HG03460 (cell line): ENCODE measurements around the gene PGGHG.

ENCODE experiments used
- ATAC-seq: cut with Tn5 transposase; IDR thresholded peaks from one replicate; pipeline ENCODE4 v1.9.1; 2021; ENCODE audit not compliant: unreplicated experiment

Gene PGGHG

DNA sequence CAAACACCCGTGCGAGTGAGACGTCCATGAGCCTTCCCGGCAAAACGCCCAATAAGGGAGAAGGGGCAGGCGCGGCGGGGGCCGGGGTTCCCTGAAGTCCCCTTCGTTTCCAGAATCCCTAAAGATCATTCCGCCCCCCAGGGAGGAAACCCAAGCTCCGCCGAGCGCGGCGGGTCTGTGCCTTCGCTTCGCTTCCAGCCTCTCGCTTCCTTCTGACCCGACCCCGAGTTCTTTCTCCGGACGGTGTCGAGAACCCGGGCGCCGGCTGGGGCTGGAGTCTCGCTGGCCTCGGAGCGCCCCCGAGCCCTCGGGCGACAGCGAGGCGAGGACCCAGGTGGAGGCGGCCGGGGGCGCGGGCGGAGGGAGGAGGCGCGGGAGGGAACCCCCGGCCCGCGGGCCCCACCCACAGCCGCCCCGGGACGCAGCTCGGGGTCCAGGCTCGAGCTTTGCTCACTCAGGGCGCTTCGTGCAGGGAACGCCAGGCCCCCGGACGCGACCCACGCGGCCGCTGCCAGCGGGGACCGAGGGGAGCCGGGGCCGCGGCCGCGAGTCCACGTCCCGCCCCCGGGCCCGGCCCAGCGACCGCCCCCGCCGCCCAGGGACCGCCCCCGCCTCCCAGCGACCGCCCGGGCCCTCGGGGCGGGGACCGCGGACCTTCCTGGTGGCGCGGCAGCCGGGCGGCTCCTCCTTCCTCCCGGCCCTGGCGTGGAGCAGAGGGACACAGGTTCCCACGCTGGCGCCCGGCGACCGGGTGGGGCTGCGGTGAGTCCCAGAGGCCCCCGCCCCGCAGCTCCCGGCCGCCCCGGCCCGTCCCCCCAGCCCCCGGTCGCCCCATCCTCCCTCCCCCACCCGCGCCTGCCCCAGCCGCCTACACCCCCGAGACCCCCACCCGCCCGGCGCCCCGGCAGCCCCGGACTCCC is at the start of gene PGGHG:
Gene PGGHG (plus strand): TSS at position 649 of the 920 bp plus-strand sequence. CDS start 691 bp downstream, outside the sequence.
- ATAC-seq = peak; percentile 77

DNA sequence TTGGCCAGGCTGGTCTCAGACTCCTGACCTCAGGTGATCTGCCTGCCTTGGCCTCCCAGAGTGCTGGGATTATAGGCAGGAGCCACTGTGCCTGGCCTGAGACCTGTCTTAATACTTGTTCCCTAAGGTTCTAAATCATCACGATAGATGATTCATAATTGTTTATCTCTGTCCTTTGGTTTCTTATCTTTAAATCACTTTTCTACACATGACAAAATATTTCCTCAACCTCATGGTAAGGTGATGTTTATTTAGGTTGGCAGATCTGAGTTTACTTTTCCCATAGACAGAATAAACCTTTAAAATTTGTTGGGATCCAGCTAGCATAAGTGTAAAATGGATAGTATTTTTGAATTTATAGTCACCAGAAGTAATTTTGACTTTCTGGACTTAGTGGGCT is 48.6 kb upstream of the PGGHG start:
- no peak for ATAC-seq

GRCh38 chr11:241634-242033 is 47.3 kb upstream of the PGGHG start:
- no peak for ATAC-seq

GRCh38 chr11:244376-244775 is 44.5 kb upstream of the PGGHG start:
- no peak for ATAC-seq

DNA sequence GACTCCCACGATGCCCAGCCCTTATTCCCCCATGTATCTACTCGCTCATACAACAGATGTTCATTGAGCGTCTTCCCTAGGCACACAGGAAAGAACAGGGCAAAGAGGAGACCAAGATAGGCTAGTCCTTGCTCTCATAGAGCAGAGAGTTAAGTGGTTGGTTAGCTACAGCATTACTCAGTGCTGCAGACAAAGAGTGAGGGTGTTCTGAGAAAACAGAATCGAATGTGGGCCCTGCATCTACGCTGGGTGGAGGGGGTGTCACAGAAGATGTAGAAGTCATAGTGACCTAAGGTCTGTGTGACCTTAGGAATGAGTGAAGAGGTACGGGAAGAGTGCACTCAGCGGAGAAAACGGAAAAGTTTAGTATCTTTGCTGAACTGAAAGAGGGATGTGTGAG is 39.9 kb upstream of the PGGHG start:
- ATAC-seq = no peak

- no peak for ATAC-seq
Measured at GRCh38 chr11:250274-250673, 38.7 kb upstream of the PGGHG start.

DNA sequence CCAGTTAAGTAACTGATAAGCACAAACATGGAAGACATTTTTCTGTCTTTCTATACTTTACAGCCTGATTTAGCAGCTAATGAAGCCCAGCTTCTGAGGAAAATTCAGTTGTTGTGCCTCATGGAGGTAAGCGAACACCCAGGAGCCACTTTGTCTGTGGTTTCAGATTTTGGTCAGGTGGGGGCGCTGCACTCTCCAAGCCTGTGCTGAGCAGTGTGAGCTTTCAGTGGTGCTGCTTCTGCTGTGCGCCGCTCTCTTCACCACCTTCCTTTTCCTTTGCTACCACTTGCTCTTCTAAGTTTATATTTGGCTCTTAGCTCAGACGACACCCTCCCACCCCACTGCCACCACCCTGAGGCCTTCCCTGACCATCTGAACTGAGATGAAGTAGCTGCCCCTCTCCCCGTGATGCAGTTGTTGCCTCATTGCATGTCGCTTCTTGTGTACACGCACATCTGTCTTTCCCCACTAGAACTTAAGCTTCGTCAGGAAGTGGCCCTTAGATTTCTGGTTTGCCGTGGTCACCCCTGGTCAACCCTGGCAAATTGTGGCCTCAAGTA is 38.1 kb upstream of the PGGHG start:
- ATAC-seq = no peak

DNA sequence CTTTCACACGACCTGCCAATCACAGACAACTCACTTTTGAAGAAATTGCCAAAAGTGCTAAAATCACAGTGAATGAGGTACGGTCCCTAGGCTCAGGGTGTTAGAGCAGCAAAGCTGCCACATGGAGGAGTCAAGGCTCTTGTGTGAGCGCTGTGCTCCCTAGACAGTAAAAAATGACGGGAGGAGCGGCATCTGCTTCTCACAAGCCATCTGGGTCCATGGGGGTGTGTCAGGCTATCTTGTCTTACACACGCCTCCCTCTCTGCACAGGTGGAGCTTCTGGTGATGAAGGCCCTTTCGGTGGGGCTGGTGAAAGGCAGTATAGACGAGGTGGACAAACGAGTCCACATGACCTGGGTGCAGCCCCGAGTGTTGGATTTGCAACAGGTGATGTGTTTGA is 37.4 kb upstream of the PGGHG start:
- ATAC-seq = no peak

GRCh38 chr11:252666-253065 is 36.3 kb upstream of the PGGHG start:
- ATAC-seq = no peak

- no peak for ATAC-seq
Measured at GRCh38 chr11:253160-253885, 35.6 kb upstream of the PGGHG start.

- no peak for ATAC-seq
Measured at GRCh38 chr11:253886-254270, 35.0 kb upstream of the PGGHG start.

DNA sequence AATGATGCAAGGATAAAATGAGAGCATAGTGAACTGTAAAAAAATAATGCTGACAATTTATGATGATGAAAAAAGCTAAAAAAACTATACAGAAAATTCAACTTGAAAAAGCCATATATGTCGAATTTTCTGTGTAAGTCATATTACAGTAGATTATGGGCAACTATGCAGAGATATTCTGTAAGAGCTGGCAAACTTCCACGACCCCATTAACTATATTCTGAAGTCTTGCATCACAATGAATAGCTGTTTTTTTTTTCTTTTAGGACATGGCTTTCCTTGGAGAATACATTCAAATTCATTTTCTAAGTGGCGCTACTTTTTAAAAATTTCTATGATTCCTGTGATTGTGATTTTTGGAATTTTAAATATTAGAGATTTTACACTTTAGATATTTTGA is 33.8 kb upstream of the PGGHG start:
- no peak for ATAC-seq

- no peak for ATAC-seq
Measured at GRCh38 chr11:255816-256215, 33.1 kb upstream of the PGGHG start.

DNA sequence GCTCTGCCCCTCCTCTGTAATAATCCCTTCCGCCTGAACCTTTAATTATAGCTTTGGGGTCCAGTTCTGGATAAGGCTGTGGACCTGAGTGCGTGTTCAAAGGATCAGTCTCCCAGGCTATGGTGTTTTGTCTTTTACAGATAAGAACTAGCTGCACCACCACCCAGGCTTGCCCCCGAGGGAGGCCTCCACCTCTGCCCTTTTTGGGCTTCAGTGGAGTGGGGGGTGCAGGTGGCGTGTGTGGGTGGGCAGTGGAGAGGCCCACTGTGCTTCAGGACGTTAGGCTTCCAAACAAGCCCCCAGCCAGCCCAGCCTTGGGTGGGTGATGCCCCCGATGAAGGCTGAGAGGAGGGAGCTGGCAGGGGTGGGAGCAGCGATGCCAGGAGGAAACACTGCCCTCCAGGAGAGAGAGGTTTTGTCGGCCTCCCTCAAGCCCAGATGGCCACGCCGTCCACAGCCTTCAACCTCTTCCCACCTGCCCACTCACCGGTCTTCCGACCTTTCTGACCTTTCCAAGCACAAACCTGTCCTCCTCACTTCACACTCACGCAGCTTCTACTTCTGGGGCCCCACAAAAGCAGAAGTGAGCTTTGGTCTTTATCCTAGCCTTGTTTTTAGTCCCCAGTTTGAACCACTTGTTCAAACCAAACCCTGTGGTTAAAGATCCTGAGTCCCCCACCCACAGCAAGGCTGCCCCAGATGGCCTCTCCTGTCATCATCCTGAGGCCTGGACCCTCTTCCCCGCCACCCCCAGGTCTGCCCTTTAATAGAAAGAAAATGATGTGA is 31.8 kb upstream of the PGGHG start:
- ATAC-seq = no peak

DNA sequence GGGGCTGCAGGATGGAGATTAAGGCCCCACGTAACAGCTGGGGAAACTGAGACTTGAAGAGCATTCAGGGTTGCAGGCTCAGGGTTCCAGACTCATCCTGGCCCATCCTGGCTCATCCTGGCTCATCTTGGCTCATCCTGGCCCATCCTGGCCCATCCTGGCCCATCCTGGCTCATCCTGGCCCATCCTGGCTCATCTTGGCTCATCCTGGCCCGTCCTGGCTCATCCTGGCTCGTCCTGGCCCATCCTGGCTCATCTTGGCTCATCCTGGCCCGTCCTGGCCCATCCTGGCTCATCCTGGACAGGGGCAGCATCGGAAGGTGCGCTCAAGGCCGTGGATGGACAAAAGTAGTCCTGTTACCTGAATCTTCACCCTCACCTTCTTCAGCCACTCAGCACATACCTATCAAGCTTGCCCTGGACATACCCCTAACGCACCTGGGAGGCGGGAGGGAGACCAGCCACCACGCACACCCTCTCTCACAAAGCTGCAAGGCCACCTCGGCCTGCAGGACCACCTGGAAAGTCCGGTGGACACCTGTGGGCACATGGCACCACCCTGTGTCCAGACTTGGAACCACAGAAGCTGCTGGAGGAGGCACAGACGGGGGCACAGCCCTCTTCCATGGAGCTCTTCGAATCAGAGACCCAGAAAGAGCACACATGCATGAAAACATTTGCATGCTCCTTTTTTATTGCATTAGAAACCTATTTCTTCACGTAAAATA is 31.0 kb upstream of the PGGHG start:
- ATAC-seq = no peak

DNA sequence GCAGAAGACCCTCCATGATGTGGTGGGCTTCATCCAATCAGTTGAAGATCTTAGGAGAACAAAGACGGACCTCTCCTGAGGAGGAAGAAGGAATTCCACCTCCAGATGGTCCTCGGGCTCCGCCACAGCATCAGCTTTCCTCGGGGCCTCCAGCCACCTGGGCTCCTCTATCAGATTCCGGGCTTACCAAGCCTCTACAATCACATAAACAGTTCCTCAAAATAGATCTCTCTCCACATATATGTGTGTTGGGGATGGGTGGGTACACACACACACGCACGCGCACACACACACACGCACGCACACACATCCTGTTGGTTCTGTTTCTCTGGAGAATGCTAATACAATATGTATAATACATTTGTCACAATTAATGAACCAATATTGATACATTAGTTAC is 29.5 kb upstream of the PGGHG start:
- ATAC-seq = no peak

GRCh38 chr11:261624-262023 is 27.3 kb upstream of the PGGHG start:
- no peak for ATAC-seq

DNA sequence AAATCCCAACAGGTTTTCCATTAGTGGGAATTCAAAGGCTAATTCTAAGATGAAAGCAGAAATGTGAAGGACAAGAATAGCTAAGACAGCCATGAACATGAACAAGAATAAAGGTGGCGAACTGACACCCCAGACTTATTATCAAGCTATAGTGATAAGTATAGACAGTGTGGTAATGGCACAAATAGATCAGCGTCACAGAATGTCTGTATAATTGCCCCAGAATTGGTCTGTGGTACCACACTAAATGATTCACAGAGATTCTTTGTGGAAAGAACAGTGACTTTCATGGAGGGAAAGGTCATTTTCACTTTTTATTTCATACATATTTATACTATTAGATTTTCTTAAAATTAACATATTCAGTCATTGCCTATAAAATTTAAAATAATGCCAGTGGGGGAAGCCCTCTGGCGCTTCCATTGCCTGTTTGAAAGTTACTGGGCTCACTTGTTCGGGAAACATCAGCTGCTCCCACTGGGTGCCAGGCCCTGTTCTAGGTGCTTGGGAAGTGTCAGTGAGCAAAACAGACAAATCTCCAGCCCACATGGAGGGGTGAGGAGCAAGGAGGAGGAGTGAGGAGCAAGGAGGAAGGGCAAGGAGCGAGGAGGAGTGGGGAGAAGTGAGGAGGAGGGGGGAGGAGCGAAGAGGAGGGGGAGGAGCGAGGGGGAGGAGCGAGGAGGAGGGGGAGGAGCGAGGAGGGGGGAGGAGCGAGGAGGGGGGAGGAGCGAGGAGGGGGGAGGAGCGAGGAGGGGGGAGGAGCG is 22.1 kb upstream of the PGGHG start:
- ATAC-seq = no peak

DNA sequence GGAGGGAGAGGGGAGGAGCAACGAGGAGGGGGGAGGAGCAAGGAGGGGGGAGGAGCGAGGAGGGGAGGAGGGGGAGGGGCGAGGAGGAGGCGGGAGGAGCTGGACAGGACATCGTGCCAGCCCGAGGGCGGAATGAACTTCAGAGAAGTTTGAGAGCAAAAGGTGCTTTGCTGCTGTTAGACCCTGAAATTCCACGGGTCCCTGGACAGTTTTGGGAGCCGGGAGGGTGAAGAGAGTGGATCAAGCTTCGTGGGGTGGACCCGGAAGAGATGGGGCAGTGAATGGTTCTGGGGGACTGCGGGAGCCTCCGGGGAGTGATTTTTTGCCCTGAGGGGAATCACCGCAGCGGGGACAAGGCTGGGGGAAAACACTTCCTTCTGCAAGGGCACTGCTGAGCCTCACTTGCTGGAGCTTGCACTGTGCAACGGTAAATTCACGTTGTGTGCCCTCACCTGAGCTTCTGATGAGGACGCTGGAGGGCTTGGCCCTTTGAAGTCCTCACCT is 21.4 kb upstream of the PGGHG start:
- ATAC-seq = no peak
